AG09319 (cell line): ENCODE measurements around the gene FAAP20.

Source experiments
- DNase-seq: peaks from one replicate; pipeline ENCODE4 v3.0.0-alpha.2; 2010; ENCODE audit warnings: low read depth; ENCODE audit errors: extremely low read depth
- CTCF ChIP-seq: IDR thresholded peaks from 2 replicates; pipeline ENCODE4 v1.5.1; 2011; ENCODE audit warnings: low read depth, mild to moderate bottlenecking, inconsistent platforms, low read length, moderate library complexity

FAAP20 gene

DNA sequence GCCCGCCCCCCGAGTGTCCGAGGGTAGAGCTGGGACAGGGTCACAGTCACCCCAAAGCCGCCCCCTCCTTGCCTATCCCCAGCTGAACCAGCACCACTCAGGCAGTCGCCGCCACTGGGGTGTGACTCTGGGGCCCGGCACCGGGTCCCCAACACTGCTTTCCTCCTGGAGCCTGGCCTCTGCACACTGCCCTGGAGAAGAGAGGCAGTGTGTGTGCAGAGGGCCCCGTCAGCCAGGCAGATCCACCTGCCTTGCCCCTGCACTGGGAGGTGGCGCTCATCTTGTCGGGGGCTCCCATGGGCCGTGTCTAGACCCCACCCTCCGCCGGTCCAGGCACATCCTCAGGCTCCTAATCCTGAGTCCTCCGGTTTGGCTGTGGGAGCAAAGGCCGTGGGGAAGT lies 15.7 kb downstream of the FAAP20 start:
- no peak for TF ChIP-seq CTCF
- no peak for DNase-seq

GRCh38 chr1:2177946-2178538 lies 16.5 kb downstream of the FAAP20 start:
- no peak for DNase-seq
- no peak for TF ChIP-seq CTCF

DNA sequence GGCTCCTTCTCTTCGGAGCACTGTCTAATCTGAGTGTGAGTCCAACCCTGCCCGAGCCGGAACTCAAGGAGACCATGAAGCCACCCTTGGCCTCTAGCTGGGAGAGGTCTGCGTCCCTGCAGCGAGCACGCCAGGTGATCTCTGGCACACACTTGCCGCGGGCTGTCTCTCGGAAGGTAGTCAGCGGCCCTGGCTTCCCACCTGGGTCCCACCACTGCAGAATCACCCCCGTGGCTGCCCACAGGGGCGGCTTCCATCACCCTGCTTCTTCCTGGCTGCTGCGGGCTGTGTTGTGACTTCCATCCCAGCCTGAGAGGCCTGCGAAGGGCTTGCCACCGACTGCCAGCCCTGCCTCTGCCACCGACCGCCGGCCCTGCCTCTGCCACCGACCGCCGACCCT lies 17.0 kb downstream of the FAAP20 start:
- no peak for DNase-seq
- no peak for TF ChIP-seq CTCF

DNA sequence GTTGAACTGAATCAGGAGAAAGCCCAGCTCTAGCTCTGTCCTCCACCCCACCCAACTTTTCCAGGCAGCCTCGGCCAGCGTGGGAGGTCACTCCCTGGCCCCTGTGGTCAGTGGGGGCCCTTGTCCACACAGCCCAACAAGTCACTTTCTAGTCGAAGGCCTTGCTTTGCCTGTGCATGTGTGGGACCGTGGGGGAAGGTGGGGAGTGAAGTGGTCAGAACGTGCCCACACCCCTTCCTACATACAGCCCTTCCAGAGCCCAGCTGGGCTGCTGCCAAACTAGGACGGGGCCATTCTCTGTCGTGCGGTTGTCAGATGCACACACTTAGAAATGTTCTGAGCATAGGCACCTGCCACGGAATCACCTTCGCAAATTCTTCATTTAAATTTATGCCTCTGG lies 18.0 kb downstream of the FAAP20 start:
- no peak for DNase-seq
- TF ChIP-seq CTCF, result no peak

- no peak for DNase-seq
- no peak for TF ChIP-seq CTCF
Observed at GRCh38 chr1:2175681-2176454, 18.7 kb downstream of the FAAP20 start.

GRCh38 chr1:2175055-2175414 lies 19.5 kb downstream of the FAAP20 start:
- TF ChIP-seq CTCF, result no peak
- no peak for DNase-seq

- TF ChIP-seq CTCF, result peak; percentile 97
- DNase-seq, result no peak
Observed at GRCh38 chr1:2174348-2175054, 20.1 kb downstream of the FAAP20 start.
